KMS-11 (cell line): Measurements from ENCODE around the gene ABHD5.
"Not testable (repeated sequence)": the region's sequence is repeated elsewhere in the genome, so short reads cannot be mapped to it uniquely, and the experiment has no call there.

Experiments
- H2AFZ ChIP-seq: fragments of 200-600 bp; sonication (generic); 2 replicates; pipeline ENCODE4 v1.6.1; 2016; ENCODE audit warnings: antibody characterized with exemption, mixed run types, low read depth
- H3K27ac ChIP-seq: fragments of 200-600 bp; sonication (generic); 2 replicates; pipeline ENCODE4 v1.6.1; 2016; ENCODE audit warnings: mild to moderate bottlenecking, mixed run types
- H3K27me3 ChIP-seq: fragments of 200-600 bp; sonication (generic); 2 replicates; pipeline ENCODE4 v1.6.1; 2017; ENCODE audit warnings: mild to moderate bottlenecking, low read depth, mixed run types, moderate library complexity; ENCODE audit not compliant: insufficient read depth
- H3K36me3 ChIP-seq: fragments of 200-600 bp; sonication (generic); 2 replicates; pipeline ENCODE4 v1.6.1; 2017; ENCODE audit warnings: mild to moderate bottlenecking, mixed run types; ENCODE audit not compliant: insufficient read depth
- H3K4me1 ChIP-seq: fragments of 200-600 bp; sonication (generic); 2 replicates; pipeline ENCODE4 v1.6.1; 2016; ENCODE audit warnings: mild to moderate bottlenecking, low read depth, mixed run types; ENCODE audit not compliant: poor library complexity, severe bottlenecking
- H3K4me2 ChIP-seq: fragments of 200-600 bp; sonication (generic); 2 replicates; pipeline ENCODE4 v1.7.0; 2016; ENCODE audit warnings: mild to moderate bottlenecking, mixed run types
- H3K4me3 ChIP-seq: fragments of 200-600 bp; sonication (generic); IDR thresholded peaks from 2 replicates; pipeline ENCODE4 v1.6.1; 2017; ENCODE audit warnings: low read depth, low read length, mixed read lengths; ENCODE audit not compliant: insufficient read depth
- H3K79me2 ChIP-seq: fragments of 200-600 bp; sonication (generic); 2 replicates; pipeline ENCODE4 v1.6.1; 2016; ENCODE audit warnings: low read depth, mixed run types; ENCODE audit not compliant: insufficient read depth
- H3K9ac ChIP-seq: fragments of 200-600 bp; sonication (generic); 2 replicates; pipeline ENCODE4 v1.6.1; 2016; ENCODE audit warnings: mild to moderate bottlenecking, mixed run types
- H4K20me1 ChIP-seq: fragments of 200-600 bp; sonication (generic); 2 replicates; pipeline ENCODE4 v1.6.1; 2016; ENCODE audit warnings: mild to moderate bottlenecking, mixed run types; ENCODE audit not compliant: insufficient read depth
- CTCF ChIP-seq: fragments of 200-600 bp; sonication (generic); conservative IDR thresholded peaks from 2 replicates; pipeline ENCODE4 v1.6.1; 2017; ENCODE audit warnings: low read depth, mild to moderate bottlenecking, antibody characterized with exemption, low read length, moderate library complexity, mixed read lengths

Gene ABHD5

DNA sequence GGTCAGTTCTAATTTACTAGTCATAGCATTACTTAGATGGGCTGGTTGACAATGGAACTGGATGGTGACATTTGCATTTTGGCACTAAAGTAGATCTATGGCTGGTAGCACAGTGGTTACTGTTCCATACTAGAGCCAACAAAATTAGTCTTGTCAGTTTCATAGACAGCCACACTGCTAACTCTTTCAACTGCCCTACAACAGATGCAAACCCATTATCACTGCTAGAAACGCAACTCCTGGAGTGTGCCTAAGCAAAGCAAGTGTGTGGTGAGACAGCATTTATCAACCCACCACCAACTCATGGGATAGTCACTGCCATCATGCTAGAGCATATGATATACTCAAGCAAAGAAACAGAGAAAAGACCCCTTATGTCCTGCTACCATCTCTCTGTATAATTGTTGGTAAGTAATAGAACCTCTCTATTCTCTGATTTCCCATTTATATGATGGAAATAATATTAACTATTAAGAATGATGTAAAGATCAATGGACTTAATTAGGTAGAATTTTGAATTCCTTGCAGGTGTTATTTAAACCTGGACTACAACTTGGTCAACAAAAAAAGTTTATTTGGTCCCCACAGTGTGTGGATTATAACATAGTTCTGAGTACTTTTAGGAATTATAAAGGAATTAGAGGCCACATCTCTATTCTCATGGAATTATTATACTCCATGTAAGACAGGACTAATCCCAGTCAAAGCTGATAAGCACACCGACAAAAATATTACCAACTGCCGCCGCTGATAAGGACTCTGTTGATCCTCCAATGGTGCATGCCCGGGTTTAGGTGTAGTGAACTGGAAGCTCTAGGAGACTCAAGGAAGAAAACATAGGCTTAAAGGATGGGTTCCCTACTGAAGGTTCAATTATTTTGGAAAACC lies 19.9 kb upstream of the ABHD5 start:
- Histone ChIP-seq H3K36me3 (no peaks in the 10 kb centered on the region), H3K4me3 (no peak overlapping the region), H3K27me3 (no peaks in the 10 kb centered on the region), H3K4me2 (no peak overlapping the region), H3K9ac (no peak overlapping the region), H4K20me1 (no peaks in the 10 kb centered on the region), H3K27ac (no peak overlapping the region), H2AFZ (no peak overlapping the region), H3K79me2 (no peaks in the 10 kb centered on the region), H3K4me1 (no peaks in the 10 kb centered on the region)
- TF ChIP-seq CTCF, result no peak

DNA sequence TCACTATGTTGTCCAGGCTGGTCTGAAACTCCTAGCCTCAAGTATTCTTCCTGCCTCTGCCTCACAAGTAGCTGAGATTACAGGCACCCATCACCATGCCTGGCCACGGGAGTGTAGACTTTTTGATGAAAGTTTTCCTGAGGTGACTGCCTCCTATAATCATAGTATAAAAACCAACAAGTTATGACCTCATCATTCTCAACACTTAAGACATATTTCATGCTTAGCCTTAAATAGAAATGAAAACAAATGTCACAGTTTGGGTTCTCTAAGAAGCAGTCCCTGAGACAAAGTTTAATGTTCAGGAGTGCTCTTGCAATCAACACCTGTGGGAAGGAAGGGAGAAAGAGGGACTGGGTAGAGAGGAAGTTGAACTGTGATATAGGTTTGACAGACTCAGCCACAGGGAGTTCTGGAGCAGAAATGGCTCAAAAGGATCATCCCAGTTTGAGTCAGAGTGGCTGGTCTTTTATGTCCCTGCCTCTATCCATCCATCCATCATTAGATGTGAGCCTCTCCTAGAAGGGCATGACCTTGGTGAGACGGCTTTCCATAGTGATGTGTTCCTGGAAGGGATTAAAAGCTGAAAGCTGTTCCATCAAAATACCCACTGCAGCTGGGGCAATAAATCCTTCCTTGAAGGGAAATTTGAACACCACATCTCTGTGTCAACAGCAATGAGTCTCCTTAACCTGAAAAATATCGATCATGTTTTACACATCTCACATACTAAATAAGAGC lies 16.2 kb upstream of the ABHD5 start:
- no peaks in the 10 kb centered on the region for H3K27me3 ChIP-seq
- no peak overlapping the region for H2AFZ ChIP-seq
- H3K9ac ChIP-seq, result no peak overlapping the region
- no peak overlapping the region for H3K4me3 ChIP-seq
- H4K20me1 ChIP-seq, result no peaks in the 10 kb centered on the region
- H3K4me2 ChIP-seq, result no peak overlapping the region
- no peaks in the 10 kb centered on the region for H3K4me1 ChIP-seq
- no peaks in the 10 kb centered on the region for H3K36me3 ChIP-seq
- no peak for TF ChIP-seq CTCF
- H3K27ac ChIP-seq, result no peak overlapping the region
- no peaks in the 10 kb centered on the region for H3K79me2 ChIP-seq

GRCh38 chr3:43675593-43675992 lies 15.1 kb upstream of the ABHD5 start:
- Histone ChIP-seq H3K27ac (no peak overlapping the region), H3K4me2 (no peak overlapping the region), H3K27me3 (no peaks in the 10 kb centered on the region), H3K9ac (no peak overlapping the region), H3K4me1 (no peaks in the 10 kb centered on the region), H4K20me1 (no peaks in the 10 kb centered on the region), H3K36me3 (no peaks in the 10 kb centered on the region), H3K4me3 (no peak overlapping the region), H3K79me2 (no peaks in the 10 kb centered on the region), H2AFZ (no peak overlapping the region)
- no peak for TF ChIP-seq CTCF

DNA sequence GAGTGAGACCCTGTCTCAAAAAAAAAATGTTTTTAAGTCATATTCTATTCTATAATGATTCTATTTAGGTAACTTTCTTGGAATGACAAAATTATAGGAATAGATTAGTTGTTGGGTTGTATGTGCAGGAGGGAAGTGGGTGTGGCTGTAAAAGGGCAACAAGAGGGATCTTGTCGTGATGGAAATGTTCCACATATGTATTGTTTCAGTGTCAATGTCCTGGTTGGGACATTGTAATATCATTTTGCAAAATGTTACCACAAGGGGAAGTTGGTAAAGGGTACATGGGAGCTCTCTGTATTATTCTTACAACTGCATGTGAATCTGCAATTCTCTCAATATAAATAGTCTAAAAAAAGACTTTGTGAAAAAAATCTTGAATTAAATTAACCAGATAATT lies 14.3 kb upstream of the ABHD5 start:
- H3K79me2 ChIP-seq, result no peaks in the 10 kb centered on the region
- no peaks in the 10 kb centered on the region for H4K20me1 ChIP-seq
- no peaks in the 10 kb centered on the region for H3K27me3 ChIP-seq
- no peaks in the 10 kb centered on the region for H3K4me1 ChIP-seq
- no peak overlapping the region for H3K4me2 ChIP-seq
- H3K9ac ChIP-seq, result no peak overlapping the region
- no peaks in the 10 kb centered on the region for H3K36me3 ChIP-seq
- no peak overlapping the region for H3K4me3 ChIP-seq
- H2AFZ ChIP-seq, result no peak overlapping the region
- no peak for TF ChIP-seq CTCF
- no peak overlapping the region for H3K27ac ChIP-seq

DNA sequence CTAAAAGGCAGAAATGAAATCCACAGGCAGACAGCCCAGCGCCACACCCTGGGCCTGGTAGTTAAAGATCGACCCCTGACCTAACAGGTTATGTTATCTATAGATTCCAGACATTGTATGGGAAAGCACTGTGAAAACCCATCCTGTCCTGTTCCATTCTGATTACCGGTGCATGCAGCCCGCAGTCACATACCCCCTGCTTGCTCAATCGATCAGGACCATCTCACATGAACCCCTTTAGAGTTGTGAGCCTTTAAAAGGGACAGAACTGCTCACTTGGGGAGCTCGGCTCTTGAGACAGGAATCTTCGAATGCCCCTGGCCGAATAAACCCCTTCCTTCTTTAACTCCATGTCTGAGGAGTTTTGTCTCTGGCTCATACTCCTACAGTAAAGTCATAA lies 12.4 kb upstream of the ABHD5 start:
- not testable (repeated sequence) for H3K36me3 ChIP-seq, H3K4me2 ChIP-seq, H4K20me1 ChIP-seq, H3K4me3 ChIP-seq, H3K4me1 ChIP-seq, H2AFZ ChIP-seq, H3K9ac ChIP-seq, H3K79me2 ChIP-seq, H3K27ac ChIP-seq, H3K27me3 ChIP-seq

GRCh38 chr3:43678887-43679449 lies 11.8 kb upstream of the ABHD5 start:
- H3K27ac ChIP-seq, H2AFZ ChIP-seq, H3K4me1 ChIP-seq, H4K20me1 ChIP-seq, H3K79me2 ChIP-seq, H3K4me2 ChIP-seq, H3K9ac ChIP-seq, H3K36me3 ChIP-seq, H3K4me3 ChIP-seq, H3K27me3 ChIP-seq: not testable (repeated sequence)
